T-helper 1 cell treated with Interleukin-12 subunit alpha and Interleukin-12 subunit beta and Interleukin-4 antibody, amounts not matched to agents 30 μg/mL and 1 μg/mL, for 36 hours (primary cell): ENCODE measurements around the gene GOLGA1.
A peak's percentile ranks its signal among the peaks of the same experiment; 100 is the strongest.
"Not testable (repeated sequence)": the region's sequence is repeated elsewhere in the genome, so short reads cannot be mapped to it uniquely, and the experiment has no call there.

ENCODE experiments used
- H3K27ac Mint-ChIP-seq: one replicate; pipeline ENCODE4 v1.8.0; 2021; ENCODE audit warnings: mild to moderate bottlenecking, mixed read lengths
- H3K27me3 Mint-ChIP-seq: one replicate; pipeline ENCODE4 v1.8.0; 2021; ENCODE audit warnings: low read depth, mixed read lengths
- H3K36me3 Mint-ChIP-seq: one replicate; pipeline ENCODE4 v1.8.0; 2021; ENCODE audit warnings: low read depth, mixed read lengths
- H3K4me1 Mint-ChIP-seq: one replicate; pipeline ENCODE4 v1.8.0; 2021; ENCODE audit warnings: low read depth, mixed read lengths
- H3K4me3 Mint-ChIP-seq: one replicate; pipeline ENCODE4 v1.8.0; 2021; ENCODE audit warnings: mild to moderate bottlenecking, moderate library complexity, mixed read lengths
- H3K9me3 Mint-ChIP-seq: one replicate; pipeline ENCODE4 v1.8.0; 2021; ENCODE audit warnings: mixed read lengths

Gene GOLGA1

DNA sequence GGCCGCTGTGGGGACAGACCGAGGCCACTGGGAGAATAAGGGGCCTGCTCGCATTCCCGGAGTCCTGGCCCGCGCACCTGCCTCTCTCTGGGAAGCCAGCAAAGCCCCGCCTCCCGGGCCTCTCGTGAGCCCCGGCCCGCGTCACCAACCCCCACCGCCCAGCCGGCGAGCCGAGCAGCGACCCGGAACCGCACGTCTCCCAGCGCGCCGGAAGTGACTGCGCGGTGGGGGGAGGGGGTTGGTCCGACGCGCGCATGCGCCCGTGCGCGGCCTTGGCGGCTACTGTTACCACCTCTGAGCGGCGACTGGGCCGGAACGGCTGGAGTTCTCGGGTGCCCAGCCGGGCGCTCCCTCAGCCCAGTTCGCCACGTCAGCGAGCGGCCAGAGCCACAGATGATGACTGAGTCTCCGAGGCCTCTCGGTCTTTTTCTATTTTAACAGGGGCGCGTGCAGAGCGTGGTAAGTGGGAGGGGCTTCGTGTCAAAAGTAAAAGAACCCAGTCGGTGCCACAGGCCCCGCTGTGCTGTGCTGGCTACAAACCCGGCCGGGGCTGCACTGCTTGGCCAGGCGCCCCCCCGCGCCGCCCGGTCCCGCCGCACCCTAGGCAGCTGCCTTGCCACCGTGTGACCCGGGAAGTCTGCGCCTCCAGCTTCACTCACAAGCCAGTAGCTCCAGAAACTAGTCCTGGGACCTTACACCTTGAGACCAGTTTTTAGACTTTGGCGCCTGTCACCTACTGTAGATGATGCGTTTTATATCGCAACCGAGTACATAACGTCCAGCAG is at the start of gene GOLGA1:
Gene GOLGA1, minus strand, starts transcription at position 190 of the 785 bp plus-strand sequence. CDS start 2,372 bp downstream, outside the sequence.
- Mint-ChIP-seq H3K4me1 (peaks cover 31% of the 10 kb centered on the region), H3K4me3 (peak within 1 kb of the TSS; percentile 90), H3K27ac (peak within 1 kb of the TSS; percentile 100), H3K9me3 (no peaks in the 10 kb centered on the region), H3K36me3 (peaks cover 11% of the 10 kb centered on the region), H3K27me3 (no peaks in the 10 kb centered on the region)

- no peak overlapping the region for H3K27ac Mint-ChIP-seq
- no peaks in the 10 kb centered on the region for H3K9me3 Mint-ChIP-seq
- H3K4me1 Mint-ChIP-seq = no peaks in the 10 kb centered on the region
- H3K36me3 Mint-ChIP-seq = peaks cover 9% of the 10 kb centered on the region
- no peaks in the 10 kb centered on the region for H3K27me3 Mint-ChIP-seq
- H3K4me3 Mint-ChIP-seq = no peak overlapping the region
Observed at GRCh38 chr9:124983698-124984097, 42.8 kb upstream of the GOLGA1 start.

DNA sequence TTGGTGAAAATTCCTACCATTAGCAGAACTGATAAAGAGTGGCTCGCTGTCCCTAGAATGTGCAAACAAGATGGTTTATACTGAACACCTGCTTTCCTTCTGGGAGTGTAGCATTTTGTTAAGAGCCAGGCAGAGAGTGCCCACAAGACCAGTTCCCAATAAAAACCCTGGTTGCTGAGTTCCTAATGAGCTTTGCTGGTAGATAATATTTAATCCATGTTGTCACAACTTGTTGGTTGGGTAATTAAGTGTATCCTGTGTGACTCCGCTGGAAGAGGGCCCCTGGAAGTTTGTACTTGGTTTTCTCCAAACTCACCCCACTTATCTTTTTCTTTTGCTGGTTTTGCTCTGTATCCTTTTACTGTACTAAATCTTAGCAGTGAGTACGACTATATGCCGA is 39.5 kb upstream of the GOLGA1 start:
- Mint-ChIP-seq H3K9me3 (no peaks in the 10 kb centered on the region), H3K36me3 (peaks cover 8% of the 10 kb centered on the region), H3K4me3 (no peak overlapping the region), H3K4me1 (no peaks in the 10 kb centered on the region), H3K27ac (no peak overlapping the region), H3K27me3 (no peaks in the 10 kb centered on the region)

GRCh38 chr9:124975131-124975530 is 34.2 kb upstream of the GOLGA1 start:
- Mint-ChIP-seq H3K27me3 (no peaks in the 10 kb centered on the region), H3K36me3 (peaks cover 16% of the 10 kb centered on the region), H3K9me3 (no peaks in the 10 kb centered on the region), H3K4me3 (no peak overlapping the region), H3K27ac (no peak overlapping the region), H3K4me1 (peaks cover 3% of the 10 kb centered on the region)

DNA sequence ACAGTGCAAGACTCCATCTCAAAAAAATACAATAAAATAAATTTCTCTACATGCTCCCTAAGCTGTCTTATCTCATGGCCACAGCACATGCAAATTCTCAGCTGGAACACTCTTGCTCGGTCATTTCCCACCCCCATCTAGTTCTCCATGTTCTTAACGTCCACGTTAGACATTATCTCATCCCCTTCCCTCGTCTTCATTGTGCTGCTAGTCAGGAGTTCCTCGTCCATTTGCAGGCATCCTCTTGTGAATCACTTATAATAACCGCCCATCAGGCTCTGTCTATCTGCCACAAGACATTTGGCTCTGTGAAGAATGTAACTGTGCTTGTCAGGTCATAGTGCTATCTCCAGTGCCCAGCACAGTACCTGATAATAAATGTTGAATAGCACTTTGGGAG is 32.9 kb upstream of the GOLGA1 start:
- Mint-ChIP-seq H3K9me3 (no peaks in the 10 kb centered on the region), H3K4me1 (peaks cover 3% of the 10 kb centered on the region), H3K27me3 (no peaks in the 10 kb centered on the region), H3K27ac (no peak overlapping the region), H3K36me3 (peaks cover 17% of the 10 kb centered on the region), H3K4me3 (no peak overlapping the region)

DNA sequence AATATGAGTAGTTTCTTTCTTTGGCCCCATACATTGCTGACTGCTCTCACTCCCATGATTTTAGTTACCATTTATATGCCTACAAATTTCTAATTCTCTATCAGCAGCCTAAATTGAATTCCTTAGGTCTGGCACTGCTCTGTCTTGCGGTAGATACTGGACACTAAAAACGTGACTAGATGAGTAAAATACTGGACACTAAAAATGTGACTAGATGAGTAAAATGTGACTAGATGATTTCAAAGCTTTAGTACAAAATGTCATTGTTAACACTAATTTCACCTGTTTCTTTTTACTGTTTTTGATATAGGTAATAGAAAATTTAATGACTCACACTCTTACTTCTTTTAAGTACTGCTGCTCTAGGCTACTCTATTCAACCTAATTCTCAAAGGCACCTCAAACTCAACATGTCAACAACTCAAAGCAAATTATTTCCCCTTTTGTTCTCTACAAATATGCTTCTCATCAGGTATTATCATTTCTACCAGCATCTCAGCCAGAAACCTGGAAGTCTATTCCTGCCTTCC is 31.4 kb upstream of the GOLGA1 start:
- Mint-ChIP-seq H3K4me1 (peaks cover 3% of the 10 kb centered on the region), H3K27me3 (no peaks in the 10 kb centered on the region), H3K36me3 (peaks cover 22% of the 10 kb centered on the region), H3K9me3 (no peaks in the 10 kb centered on the region), H3K27ac (no peak overlapping the region), H3K4me3 (no peak overlapping the region)

GRCh38 chr9:124969401-124969800 is 28.5 kb upstream of the GOLGA1 start:
- Mint-ChIP-seq H3K4me3 (no peak overlapping the region), H3K36me3 (peaks cover 20% of the 10 kb centered on the region), H3K27me3 (no peaks in the 10 kb centered on the region), H3K4me1 (peaks cover 15% of the 10 kb centered on the region), H3K9me3 (no peaks in the 10 kb centered on the region), H3K27ac (no peak overlapping the region)

DNA sequence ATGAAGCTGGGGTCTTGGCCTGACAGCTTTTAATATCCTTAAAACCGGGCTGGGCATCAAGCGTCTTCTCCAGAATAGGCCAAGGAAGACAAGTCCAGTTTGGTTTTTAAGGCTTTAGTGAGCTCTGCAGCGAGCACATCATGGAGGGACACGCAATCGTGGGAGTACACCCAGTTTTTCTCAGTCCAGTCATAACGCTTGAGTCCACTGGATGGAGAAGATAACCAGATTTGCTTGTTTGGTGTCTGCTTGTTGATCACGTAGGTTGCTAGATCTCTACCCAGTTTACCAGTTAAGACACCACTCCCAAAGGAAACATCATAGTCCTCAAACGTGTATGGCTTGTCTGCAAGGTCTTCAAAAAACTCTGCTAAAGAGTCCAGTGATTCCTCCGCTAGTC is 27.4 kb upstream of the GOLGA1 start:
- H3K27ac Mint-ChIP-seq = no peak overlapping the region
- H3K36me3 Mint-ChIP-seq = peaks cover 20% of the 10 kb centered on the region
- no peaks in the 10 kb centered on the region for H3K9me3 Mint-ChIP-seq
- H3K4me1 Mint-ChIP-seq = peaks cover 21% of the 10 kb centered on the region
- no peak overlapping the region for H3K4me3 Mint-ChIP-seq
- no peaks in the 10 kb centered on the region for H3K27me3 Mint-ChIP-seq

GRCh38 chr9:124965775-124966568 is 25.1 kb upstream of the GOLGA1 start:
- H3K27ac Mint-ChIP-seq = peak overlapping the region; percentile 60
- H3K9me3 Mint-ChIP-seq, H3K27me3 Mint-ChIP-seq: not testable (repeated sequence)
- H3K4me1 Mint-ChIP-seq = peaks cover 19% of the 10 kb centered on the region
- peak overlapping the region; percentile 28 for H3K4me3 Mint-ChIP-seq
- peaks cover 12% of the 10 kb centered on the region for H3K36me3 Mint-ChIP-seq

- Mint-ChIP-seq H3K27me3 (no peaks in the 10 kb centered on the region), H3K9me3 (no peaks in the 10 kb centered on the region), H3K4me1 (peaks cover 19% of the 10 kb centered on the region), H3K4me3 (no peak overlapping the region), H3K27ac (peak overlapping the region; percentile 12), H3K36me3 (peaks cover 10% of the 10 kb centered on the region)
Observed at GRCh38 chr9:124964604-124965003, 23.7 kb upstream of the GOLGA1 start.

GRCh38 chr9:124964056-124964455 is 23.2 kb upstream of the GOLGA1 start:
- Mint-ChIP-seq H3K9me3 (no peaks in the 10 kb centered on the region), H3K4me1 (peaks cover 19% of the 10 kb centered on the region), H3K36me3 (peaks cover 10% of the 10 kb centered on the region), H3K4me3 (no peak overlapping the region), H3K27me3 (no peaks in the 10 kb centered on the region), H3K27ac (no peak overlapping the region)

GRCh38 chr9:124960409-124960752 is 19.5 kb upstream of the GOLGA1 start:
- no peak overlapping the region for H3K27ac Mint-ChIP-seq
- no peaks in the 10 kb centered on the region for H3K27me3 Mint-ChIP-seq
- peaks cover 8% of the 10 kb centered on the region for H3K36me3 Mint-ChIP-seq
- H3K4me1 Mint-ChIP-seq = peaks cover 10% of the 10 kb centered on the region
- no peaks in the 10 kb centered on the region for H3K9me3 Mint-ChIP-seq
- H3K4me3 Mint-ChIP-seq = no peak overlapping the region

DNA sequence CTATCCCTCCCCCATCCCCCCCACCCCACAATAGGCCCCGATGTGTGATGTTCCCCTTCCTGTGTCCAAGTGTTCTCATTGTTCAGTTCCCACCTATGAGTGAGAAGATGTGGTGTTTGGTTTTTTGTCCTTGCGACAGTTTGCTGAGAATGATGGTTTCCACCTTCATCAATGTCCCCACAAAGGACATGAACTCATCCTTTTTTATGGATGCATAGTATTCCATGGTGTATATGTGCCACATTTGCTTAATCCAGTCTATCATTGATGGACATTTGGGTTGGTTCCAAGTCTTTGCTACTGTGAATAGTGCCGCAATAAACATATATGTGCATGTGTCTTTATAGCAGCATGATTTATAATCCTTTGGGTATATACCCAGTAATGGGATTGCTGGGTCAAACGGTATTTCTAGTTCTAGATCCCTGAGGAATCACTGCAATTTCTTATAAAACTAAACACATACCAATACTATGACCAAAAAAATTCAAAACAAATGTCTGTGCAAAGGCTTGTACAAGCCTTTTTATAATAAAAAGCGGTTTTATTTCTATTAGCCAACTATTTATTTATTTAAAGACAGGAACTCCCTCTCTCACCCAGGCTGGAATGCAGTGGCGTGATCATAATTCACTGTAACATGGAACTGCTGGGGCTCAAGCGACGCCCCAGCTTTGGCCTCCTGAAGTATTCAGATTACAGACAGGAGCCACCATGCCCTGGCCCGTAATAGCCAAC is 19.0 kb upstream of the GOLGA1 start:
- not testable (repeated sequence) for H3K27ac Mint-ChIP-seq, H3K9me3 Mint-ChIP-seq, H3K27me3 Mint-ChIP-seq, H3K4me3 Mint-ChIP-seq, H3K36me3 Mint-ChIP-seq, H3K4me1 Mint-ChIP-seq

- Mint-ChIP-seq H3K27me3 (no peaks in the 10 kb centered on the region), H3K4me3 (no peak overlapping the region), H3K27ac (no peak overlapping the region), H3K9me3 (no peaks in the 10 kb centered on the region), H3K4me1 (peaks cover 2% of the 10 kb centered on the region), H3K36me3 (peaks cover 9% of the 10 kb centered on the region)
Observed at GRCh38 chr9:124954255-124954654, 13.4 kb upstream of the GOLGA1 start.
